ENCODE results near the gene SALL4.

DNA sequence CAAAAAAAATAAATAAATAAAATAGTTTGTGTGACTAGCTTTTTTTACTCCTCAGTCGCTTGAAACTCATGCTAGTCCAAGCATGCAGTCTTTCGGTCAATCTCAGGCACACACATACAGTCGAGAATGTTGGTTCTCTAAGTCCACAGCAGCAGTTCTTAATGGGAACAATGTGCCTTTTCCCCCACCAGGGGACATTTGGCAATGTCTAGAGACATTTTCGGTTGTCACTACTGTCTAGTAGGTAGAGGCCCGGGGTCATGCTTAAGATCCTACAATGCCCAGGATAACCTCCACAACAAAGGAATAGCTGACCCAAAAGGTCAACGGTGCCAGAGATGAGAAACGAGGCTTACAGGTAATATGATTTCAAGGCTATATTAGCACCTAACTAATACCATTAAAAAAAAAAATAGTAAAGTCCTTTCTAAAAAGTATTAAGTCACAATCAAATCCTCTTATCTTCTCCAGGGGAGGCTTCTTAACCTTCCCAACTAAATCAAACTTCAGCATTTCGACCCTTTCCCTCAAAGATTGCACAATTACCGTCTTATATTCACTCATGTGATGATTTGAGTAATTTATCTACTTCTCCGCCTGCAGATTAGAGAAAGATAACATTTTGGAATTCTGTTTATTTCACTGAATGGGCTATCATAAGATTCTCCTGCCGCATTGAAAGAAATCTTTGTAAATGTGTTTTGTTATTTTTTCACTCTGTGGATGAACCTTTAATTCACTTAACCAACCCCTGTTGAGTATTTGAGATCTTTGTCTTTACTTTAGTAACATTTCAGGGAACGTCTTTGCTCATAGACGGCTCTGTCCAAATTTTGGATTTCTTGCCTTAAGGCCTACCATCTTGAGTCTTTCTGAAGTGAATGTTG, 8.1 kb upstream of the SALL4 start:
- TF ChIP-seq EP300 (IDR thresholded peaks at IDR 0.05): no peak
- TF ChIP-seq, protein P1, sequence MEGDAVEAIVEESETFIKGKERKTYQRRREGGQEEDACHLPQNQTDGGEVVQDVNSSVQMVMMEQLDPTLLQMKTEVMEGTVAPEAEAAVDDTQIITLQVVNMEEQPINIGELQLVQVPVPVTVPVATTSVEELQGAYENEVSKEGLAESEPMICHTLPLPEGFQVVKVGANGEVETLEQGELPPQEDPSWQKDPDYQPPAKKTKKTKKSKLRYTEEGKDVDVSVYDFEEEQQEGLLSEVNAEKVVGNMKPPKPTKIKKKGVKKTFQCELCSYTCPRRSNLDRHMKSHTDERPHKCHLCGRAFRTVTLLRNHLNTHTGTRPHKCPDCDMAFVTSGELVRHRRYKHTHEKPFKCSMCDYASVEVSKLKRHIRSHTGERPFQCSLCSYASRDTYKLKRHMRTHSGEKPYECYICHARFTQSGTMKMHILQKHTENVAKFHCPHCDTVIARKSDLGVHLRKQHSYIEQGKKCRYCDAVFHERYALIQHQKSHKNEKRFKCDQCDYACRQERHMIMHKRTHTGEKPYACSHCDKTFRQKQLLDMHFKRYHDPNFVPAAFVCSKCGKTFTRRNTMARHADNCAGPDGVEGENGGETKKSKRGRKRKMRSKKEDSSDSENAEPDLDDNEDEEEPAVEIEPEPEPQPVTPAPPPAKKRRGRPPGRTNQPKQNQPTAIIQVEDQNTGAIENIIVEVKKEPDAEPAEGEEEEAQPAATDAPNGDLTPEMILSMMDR (IDR thresholded peaks at IDR 0.05): no peak

Data from stomach (tissue), 4 donors.